Esophagus squamous epithelium (tissue), 5 donors: ENCODE measurements around the gene LRP5. TPM values are rescaled to one million over a fixed set of nuclear protein-coding genes. Genes with fewer than 3 reads are reported as not detected.
A peak's percentile ranks its signal among the peaks of the same experiment; 100 is the strongest.

Experiments
- DNase-seq: peaks from one replicate; lab custom pipeline; 2025; lab: John Stamatoyannopoulos, UW
- H3K27ac ChIP-seq, 4 donors: fragments of 200-600 bp; sonication (generic); one replicate each; pipeline ENCODE4 v1.5.1; 2016 to 2019; ENCODE audit warnings: mild to moderate bottlenecking in 1 of 4
- H3K27me3 ChIP-seq, 4 donors: fragments of 200-600 bp; sonication (generic); 1 replicate in 3 of 4; 2 replicates in 1 of 4; pipeline versions ENCODE4 v1.5.1 to v1.6.0; 2017 to 2021; ENCODE audit warnings: antibody characterized with exemption in 1 of 4
- H3K36me3 ChIP-seq, 3 donors: fragments of 200-600 bp; sonication (generic); one replicate each; pipeline ENCODE4 v1.5.1; 2016 to 2019
- H3K4me1 ChIP-seq, 3 donors: fragments of 200-600 bp; sonication (generic); one replicate each; pipeline ENCODE4 v1.5.1; 2017 to 2019
- H3K4me3 ChIP-seq, 4 donors: fragments of 200-600 bp; sonication (generic); 1 replicate in 3 of 4; 2 replicates in 1 of 4; pipeline ENCODE4 v1.5.1; 2016 to 2019; ENCODE audit warnings: mild to moderate bottlenecking in 2 of 4, moderate library complexity in 1 of 4
- H3K9me3 ChIP-seq, 3 donors: fragments of 200-600 bp; sonication (generic); one replicate each; pipeline ENCODE4 v1.5.1; 2016 to 2019
- CTCF ChIP-seq, 6 experiments: fragments of 450-650 bp in 4 of 6; fragments of 200-600 bp in 2 of 6; sonication (generic) in 2 of 6; IDR thresholded peaks; one replicate each; pipeline ENCODE4 v1.5.1; 2016 to 2019; ENCODE audit warnings: antibody characterized with exemption in 6 of 6, mild to moderate bottlenecking in 4 of 6, moderate library complexity in 4 of 6
- POLR2A ChIP-seq, 4 donors: fragments of 450-650 bp; IDR thresholded peaks; one replicate each; pipeline ENCODE4 v1.6.1; 2017; ENCODE audit warnings: antibody characterized with exemption in 4 of 4, mild to moderate bottlenecking in 4 of 4, moderate library complexity in 3 of 4
- WGBS, 2 donors: methylation state at CpG; one replicate each; pipeline ENCODE4 v1.1.5; 2018; 5-methylcytosine and 5-hydroxymethylcytosine counted together
- intact Hi-C: fragments of 100-400 bp; cut with DNase I; formaldehyde crosslinking; loops from one replicate; pipeline ENCODE4 v1.15.0; 2022
- total RNA-seq, 4 donors: library from RNA; depleted of rRNA; stranded (reverse); fragments of >200 nt; gene quantifications; one replicate each; pipeline ENCODE4 v1.1.0, GENCODE V29; 2016
- donor health status: DM: yes; HTN: yes; CAD: no.

Gene LRP5
- total RNA-seq, 4 donors from 2014 or later, result 13.7 to 24.0 (median 20.9) TPM

DNA sequence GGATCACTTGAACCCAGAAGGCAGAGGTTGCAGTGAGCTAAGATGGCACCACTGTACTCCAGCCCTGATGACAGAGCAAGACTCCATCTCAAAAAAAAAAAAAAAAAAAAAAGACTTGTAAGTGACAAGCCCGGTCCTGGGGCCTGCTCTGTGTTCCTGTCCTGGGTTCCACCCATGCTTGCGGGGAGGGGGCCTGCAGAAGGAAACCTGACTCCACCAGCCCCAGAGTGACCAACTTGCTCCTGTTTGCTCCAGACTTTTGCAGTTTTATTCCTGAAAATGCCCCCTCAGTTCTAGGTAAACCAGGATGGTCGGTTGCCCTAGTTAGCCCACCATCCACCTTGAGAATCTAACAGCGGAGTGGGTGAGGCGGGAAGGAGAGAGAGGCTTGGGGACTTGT is 10.1 kb upstream of the LRP5 start:
- no peak for DNase-seq
- TF ChIP-seq POLR2A (IDR thresholded peaks at IDR 0.05) (no peak), CTCF (IDR thresholded peaks at IDR 0.05) (no peak)
- Histone ChIP-seq H3K36me3 (no peaks in the 10 kb centered on the region), H3K9me3 (no peaks in the 10 kb centered on the region), H3K4me3 (no peak overlapping the region), H3K27me3 (peaks cover 0 to 10% (median 0%) of the 10 kb centered on the region in 4 donors), H3K27ac (no peak overlapping the region), H3K4me1 (peaks cover 5 to 14% (median 12%) of the 10 kb centered on the region in 3 donors)
- intact Hi-C loops, result no loop called here
- 74 to 87% methylated on average over 4 to 5 of the region's 5 CpGs for WGBS, 2 donors

GRCh38 chr11:68302670-68303069 is 9.7 kb upstream of the LRP5 start:
- no peak for DNase-seq
- H3K4me3 ChIP-seq, result no peak overlapping the region
- peaks cover 0 to 10% (median 0%) of the 10 kb centered on the region in 4 donors for H3K27me3 ChIP-seq
- no peak overlapping the region for H3K27ac ChIP-seq
- H3K4me1 ChIP-seq, result peaks cover 5 to 10% (median 9%) of the 10 kb centered on the region in 3 donors
- TF ChIP-seq POLR2A (IDR thresholded peaks at IDR 0.05) (no peak), CTCF (IDR thresholded peaks at IDR 0.05) (no peak)
- no peaks in the 10 kb centered on the region for H3K36me3 ChIP-seq
- intact Hi-C loops, result no loop called here
- H3K9me3 ChIP-seq, result no peaks in the 10 kb centered on the region
- 13 to 70% methylated on average over 2 of the region's 7 CpGs for WGBS, 2 donors

- intact Hi-C loops, result no loop called here
- no peak for TF ChIP-seq POLR2A (IDR thresholded peaks at IDR 0.05)
- no peak for TF ChIP-seq CTCF (IDR thresholded peaks at IDR 0.05)
- no peak overlapping the region for H3K4me3 ChIP-seq
- WGBS, 2 donors, result 64 to 75% methylated on average over 1 to 2 of the region's 2 CpGs
- no peaks in the 10 kb centered on the region for H3K9me3 ChIP-seq
- peaks cover 0 to 9% (median 0%) of the 10 kb centered on the region in 4 donors for H3K27me3 ChIP-seq
- no peak for DNase-seq
- peak overlapping the region in 1 of 4 donors; percentile 14 for H3K27ac ChIP-seq
- peaks cover 2 to 7% (median 6%) of the 10 kb centered on the region in 3 donors for H3K4me1 ChIP-seq
- no peaks in the 10 kb centered on the region for H3K36me3 ChIP-seq
These were observed 9.3 kb upstream of the LRP5 start for GRCh38 chr11:68303083-68303482.

DNA sequence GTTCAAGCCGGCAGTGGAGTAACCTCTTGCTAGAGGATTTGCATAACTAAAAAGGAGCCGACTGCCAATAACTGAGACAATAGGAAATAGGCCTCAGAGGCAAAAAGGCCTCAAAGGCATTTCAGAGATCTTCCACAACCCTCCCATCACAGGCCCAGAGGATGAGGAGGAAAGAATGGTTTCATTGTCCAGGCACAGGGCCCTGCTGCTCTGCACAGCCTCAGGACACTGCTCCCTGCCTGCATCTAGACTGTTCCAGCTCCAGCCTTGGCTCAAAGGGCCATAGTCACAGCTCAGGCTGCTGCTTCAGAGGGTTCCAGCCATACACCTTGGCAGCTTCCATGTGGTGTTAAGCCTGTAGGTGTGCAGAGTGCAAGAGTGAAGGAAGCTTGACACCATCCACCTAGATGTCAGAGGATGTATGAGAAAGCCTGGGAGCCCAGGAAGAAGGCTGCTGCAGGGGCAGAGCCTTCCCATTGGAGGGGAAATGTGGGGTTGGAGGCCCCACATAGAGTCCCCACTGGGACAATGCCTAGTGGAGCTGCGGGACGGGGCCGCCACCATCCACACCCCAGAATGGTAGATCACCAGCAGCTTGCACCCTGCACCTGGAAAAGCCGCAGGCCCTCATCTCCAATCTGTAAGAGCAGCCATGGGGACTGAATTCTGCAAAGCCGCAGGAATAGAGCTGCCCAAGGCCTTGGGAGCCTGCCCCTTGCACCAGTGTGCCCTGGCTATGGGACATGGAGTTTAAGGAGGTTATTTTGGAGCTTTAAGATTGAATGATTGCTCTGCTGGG is 8.2 kb upstream of the LRP5 start:
- no peaks in the 10 kb centered on the region for H3K27me3 ChIP-seq
- intact Hi-C loops, result no loop called here
- DNase-seq, result no peak
- H3K4me1 ChIP-seq, result peaks cover 0 to 2% (median 0%) of the 10 kb centered on the region in 3 donors
- no peaks in the 10 kb centered on the region for H3K36me3 ChIP-seq
- no peak overlapping the region for H3K4me3 ChIP-seq
- TF ChIP-seq POLR2A (IDR thresholded peaks at IDR 0.05) (no peak), CTCF (IDR thresholded peaks at IDR 0.05) (no peak)
- no peak overlapping the region for H3K27ac ChIP-seq
- H3K9me3 ChIP-seq, result no peaks in the 10 kb centered on the region
- 79 to 87% methylated on average over 4 to 7 of the region's 7 CpGs for WGBS, 2 donors

GRCh38 chr11:68306636-68307035 is 5.8 kb upstream of the LRP5 start:
- Histone ChIP-seq H3K27ac (no peak overlapping the region), H3K4me3 (no peak overlapping the region), H3K9me3 (no peaks in the 10 kb centered on the region), H3K4me1 (peaks cover 0 to 2% (median 2%) of the 10 kb centered on the region in 3 donors), H3K27me3 (no peaks in the 10 kb centered on the region), H3K36me3 (no peaks in the 10 kb centered on the region)
- no peak for DNase-seq
- intact Hi-C loops, result no loop called here
- WGBS, 2 donors, result 72 to 100% methylated on average over 3 of the region's 3 CpGs
- TF ChIP-seq CTCF (IDR thresholded peaks at IDR 0.05), result no peak
- TF ChIP-seq POLR2A (IDR thresholded peaks at IDR 0.05), result no peak
